ENCODE measurements around the gene MOK.

MOK gene

GRCh38 chr14:102217399-102217798, 87.6 kb downstream of the MOK start:
- no peaks in the 10 kb centered on the region for H3K9me3 Mint-ChIP-seq

GRCh38 chr14:102215576-102216250, 89.3 kb downstream of the MOK start:
- Mint-ChIP-seq H3K27me3 (no peaks in the 10 kb centered on the region), H3K27ac (no peak overlapping the region), H3K4me3 (no peak overlapping the region), H3K36me3 (no peaks in the 10 kb centered on the region), H3K9me3 (no peaks in the 10 kb centered on the region), H3K4me1 (no peaks in the 10 kb centered on the region)

More at GRCh38 chr14:102217399-102217798, 87.6 kb downstream of the MOK start:
- Mint-ChIP-seq H3K4me3 (no peak overlapping the region), H3K27ac (no peak overlapping the region), H3K27me3 (no peaks in the 10 kb centered on the region), H3K36me3 (no peaks in the 10 kb centered on the region), H3K4me1 (no peaks in the 10 kb centered on the region)

GRCh38 chr14:102215071-102215470, 89.9 kb downstream of the MOK start:
- Mint-ChIP-seq H3K4me1 (no peaks in the 10 kb centered on the region), H3K27ac (no peak overlapping the region), H3K4me3 (no peak overlapping the region), H3K9me3 (no peaks in the 10 kb centered on the region), H3K27me3 (no peaks in the 10 kb centered on the region), H3K36me3 (no peaks in the 10 kb centered on the region)

- Mint-ChIP-seq H3K36me3 (no peaks in the 10 kb centered on the region), H3K27ac (no peak overlapping the region), H3K9me3 (no peaks in the 10 kb centered on the region), H3K4me1 (no peaks in the 10 kb centered on the region), H3K4me3 (no peak overlapping the region), H3K27me3 (no peaks in the 10 kb centered on the region)
Observed at GRCh38 chr14:102213984-102214658, 90.8 kb downstream of the MOK start.

- Mint-ChIP-seq H3K4me3 (no peak overlapping the region), H3K9me3 (no peaks in the 10 kb centered on the region), H3K27ac (no peak overlapping the region), H3K4me1 (no peaks in the 10 kb centered on the region), H3K36me3 (no peaks in the 10 kb centered on the region), H3K27me3 (no peaks in the 10 kb centered on the region)
Observed at GRCh38 chr14:102213470-102213869, 91.5 kb downstream of the MOK start.

- Mint-ChIP-seq H3K4me1 (no peaks in the 10 kb centered on the region), H3K4me3 (no peak overlapping the region), H3K27me3 (no peaks in the 10 kb centered on the region), H3K27ac (no peak overlapping the region), H3K9me3 (no peaks in the 10 kb centered on the region), H3K36me3 (no peaks in the 10 kb centered on the region)
Observed at GRCh38 chr14:102212845-102213244, 92.1 kb downstream of the MOK start.

- Mint-ChIP-seq H3K4me3 (no peak overlapping the region), H3K27ac (no peak overlapping the region), H3K27me3 (no peaks in the 10 kb centered on the region), H3K4me1 (no peaks in the 10 kb centered on the region), H3K9me3 (no peaks in the 10 kb centered on the region), H3K36me3 (no peaks in the 10 kb centered on the region)
Observed at GRCh38 chr14:102212356-102212755, 92.6 kb downstream of the MOK start.

- Mint-ChIP-seq H3K36me3 (no peaks in the 10 kb centered on the region), H3K9me3 (no peaks in the 10 kb centered on the region), H3K4me1 (no peaks in the 10 kb centered on the region), H3K4me3 (no peak overlapping the region), H3K27ac (no peak overlapping the region), H3K27me3 (no peaks in the 10 kb centered on the region)
Observed at GRCh38 chr14:102211240-102211639, 93.7 kb downstream of the MOK start.

- no peak overlapping the region for H3K27ac Mint-ChIP-seq
- H3K4me3 Mint-ChIP-seq, result no peak overlapping the region
- H3K4me1 Mint-ChIP-seq, result no peaks in the 10 kb centered on the region
- no peaks in the 10 kb centered on the region for H3K36me3 Mint-ChIP-seq
- H3K9me3 Mint-ChIP-seq, result no peaks in the 10 kb centered on the region
- H3K27me3 Mint-ChIP-seq, result no peaks in the 10 kb centered on the region
Observed at GRCh38 chr14:102210421-102211042, 94.4 kb downstream of the MOK start.

GRCh38 chr14:102209224-102209966, 95.6 kb downstream of the MOK start:
- Mint-ChIP-seq H3K27me3 (no peaks in the 10 kb centered on the region), H3K4me1 (peaks cover under 1% of the 10 kb centered on the region), H3K36me3 (no peaks in the 10 kb centered on the region), H3K4me3 (no peak overlapping the region), H3K9me3 (no peaks in the 10 kb centered on the region), H3K27ac (no peak overlapping the region)

- Mint-ChIP-seq H3K9me3 (no peaks in the 10 kb centered on the region), H3K27me3 (no peaks in the 10 kb centered on the region), H3K4me1 (peaks cover 5% of the 10 kb centered on the region), H3K27ac (no peak overlapping the region), H3K4me3 (no peak overlapping the region), H3K36me3 (peaks cover 2% of the 10 kb centered on the region)
Observed at GRCh38 chr14:102208741-102209140, 96.2 kb downstream of the MOK start.

- H3K36me3 Mint-ChIP-seq, result peaks cover 2% of the 10 kb centered on the region
- H3K27me3 Mint-ChIP-seq, result no peaks in the 10 kb centered on the region
- no peak overlapping the region for H3K4me3 Mint-ChIP-seq
Observed at GRCh38 chr14:102207831-102208365, 97.1 kb downstream of the MOK start.

GRCh38 chr14:102206918-102207317, 98.0 kb downstream of the MOK start:
- Mint-ChIP-seq H3K4me3 (no peak overlapping the region), H3K36me3 (peaks cover 2% of the 10 kb centered on the region), H3K9me3 (no peaks in the 10 kb centered on the region), H3K27me3 (no peaks in the 10 kb centered on the region), H3K4me1 (peaks cover 9% of the 10 kb centered on the region), H3K27ac (no peak overlapping the region)

More at GRCh38 chr14:102207831-102208365, 97.1 kb downstream of the MOK start:
- H3K9me3 Mint-ChIP-seq, result no peaks in the 10 kb centered on the region
- H3K4me1 Mint-ChIP-seq, result peaks cover 5% of the 10 kb centered on the region
- H3K27ac Mint-ChIP-seq, result no peak overlapping the region

- Mint-ChIP-seq H3K27ac (no peak overlapping the region), H3K4me3 (no peak overlapping the region), H3K36me3 (peaks cover 2% of the 10 kb centered on the region), H3K9me3 (no peaks in the 10 kb centered on the region), H3K4me1 (peaks cover 22% of the 10 kb centered on the region), H3K27me3 (no peaks in the 10 kb centered on the region)
Observed at GRCh38 chr14:102205560-102205959, 99.4 kb downstream of the MOK start.

GRCh38 chr14:102203382-102203781, 101.6 kb downstream of the MOK start:
- peaks cover 44% of the 10 kb centered on the region for H3K4me1 Mint-ChIP-seq
- peaks cover 4% of the 10 kb centered on the region for H3K36me3 Mint-ChIP-seq
- H3K27me3 Mint-ChIP-seq, result no peaks in the 10 kb centered on the region
- no peak overlapping the region for H3K4me3 Mint-ChIP-seq
- H3K27ac Mint-ChIP-seq, result no peak overlapping the region
- H3K9me3 Mint-ChIP-seq, result no peaks in the 10 kb centered on the region

Measured in activated naive CD4-positive, alpha-beta T cell treated with anti-CD3 and anti-CD28 coated beads, Interleukin-2, amount 50 U/mL, for 24 hours (primary cell).